NCI-H1930 (cell line): ENCODE data around the gene PDZD2.
"Not testable (repeated sequence)": the region's sequence is repeated elsewhere in the genome, so short reads cannot be mapped to it uniquely, and the experiment has no call there.

Source experiments
- DNase-seq, 2 experiments: peaks; one replicate each; lab custom pipeline; 2025; lab: John Stamatoyannopoulos, UW

Gene PDZD2

GRCh38 chr5:32100691-32101302 lies 461.9 kb downstream of the PDZD2 start:
- no peak for DNase-seq

GRCh38 chr5:32102254-32102986 lies 463.5 kb downstream of the PDZD2 start:
- DNase-seq = no peak

DNA sequence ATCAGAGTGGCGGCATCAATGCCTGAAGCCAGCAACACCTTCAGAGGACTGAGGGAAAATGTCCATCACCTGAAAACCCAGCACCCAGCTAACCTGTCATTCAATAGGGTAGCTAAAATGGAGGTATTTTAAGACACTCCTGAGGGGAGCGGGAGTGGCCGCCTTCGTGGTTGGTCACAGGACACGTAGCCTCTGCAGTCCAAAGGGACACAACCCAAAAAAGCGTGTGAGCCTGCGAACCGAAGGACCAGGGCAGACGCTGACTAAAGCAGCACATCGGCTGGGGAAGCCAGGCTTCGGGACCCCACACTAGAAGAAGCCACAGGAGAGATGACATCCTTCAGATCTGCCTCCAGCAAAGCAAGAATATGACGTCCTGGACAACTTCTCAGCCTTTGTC lies 464.6 kb downstream of the PDZD2 start:
- DNase-seq = no peak

- no peak for DNase-seq
Observed at GRCh38 chr5:32107291-32107690, 468.4 kb downstream of the PDZD2 start.

DNA sequence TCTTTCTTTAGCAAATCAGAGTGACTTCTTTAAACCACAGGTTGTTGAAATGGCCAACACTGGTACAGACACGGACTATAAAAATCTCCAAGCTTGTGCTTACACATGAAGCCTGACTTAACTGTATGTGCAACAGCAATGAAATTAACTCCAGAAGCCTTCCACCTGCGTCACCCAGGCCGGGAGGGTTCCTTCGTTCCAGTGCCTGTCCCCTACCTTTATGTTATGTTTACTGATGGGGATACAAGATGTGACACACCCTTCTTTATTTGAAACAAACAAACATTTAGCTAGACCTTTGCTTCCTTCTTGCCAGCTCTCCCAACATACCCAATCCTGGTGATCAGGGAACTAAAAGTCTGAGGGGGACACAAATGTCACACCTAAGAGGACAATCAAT lies 469.2 kb downstream of the PDZD2 start:
- no peak for DNase-seq

DNA sequence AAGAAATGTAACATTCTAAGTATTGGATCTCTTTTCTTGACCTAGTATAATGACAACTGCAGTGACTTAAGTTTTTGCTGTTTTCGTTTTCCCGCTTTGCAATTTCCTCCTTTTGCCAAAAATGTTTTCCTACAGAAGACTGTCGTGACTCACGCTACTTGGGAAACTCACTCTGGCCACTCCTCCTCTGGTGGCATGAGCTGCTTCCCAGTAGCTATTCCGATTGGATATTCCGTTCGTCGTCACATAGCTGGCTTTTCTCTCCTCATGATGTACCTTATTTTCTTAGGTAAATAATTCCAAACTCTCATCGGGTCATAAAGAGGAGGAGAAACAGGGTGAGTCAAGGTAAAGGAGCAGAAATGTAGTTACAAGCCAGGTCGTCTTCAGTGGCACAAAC lies 470.3 kb downstream of the PDZD2 start:
- DNase-seq = no peak

GRCh38 chr5:32110111-32110696 lies 471.3 kb downstream of the PDZD2 start:
- DNase-seq = no peak

DNA sequence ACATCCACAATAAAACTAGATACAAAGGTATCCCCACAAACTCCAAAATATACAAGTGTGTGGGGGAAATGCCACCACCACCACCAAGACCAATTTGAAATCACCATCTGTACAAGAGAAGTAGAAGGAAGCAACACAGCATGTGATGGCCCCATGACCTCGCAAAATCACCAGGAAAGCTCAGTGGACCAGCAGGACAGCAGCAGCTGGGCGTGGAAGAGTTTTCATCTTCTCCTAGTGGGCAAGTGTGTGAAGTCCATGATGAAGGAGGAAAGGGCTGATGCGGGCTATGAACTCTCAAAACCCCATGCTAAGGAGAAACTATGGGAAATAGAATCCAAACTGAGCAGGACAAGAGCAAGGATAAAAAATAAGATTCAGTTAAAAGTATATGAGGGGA lies 477.1 kb downstream of the PDZD2 start:
- DNase-seq = no peak

- no peak for DNase-seq
Observed at GRCh38 chr5:32116574-32117313, 477.8 kb downstream of the PDZD2 start.

GRCh38 chr5:32118922-32119321 lies 480.0 kb downstream of the PDZD2 start:
- not testable (repeated sequence) for DNase-seq

DNA sequence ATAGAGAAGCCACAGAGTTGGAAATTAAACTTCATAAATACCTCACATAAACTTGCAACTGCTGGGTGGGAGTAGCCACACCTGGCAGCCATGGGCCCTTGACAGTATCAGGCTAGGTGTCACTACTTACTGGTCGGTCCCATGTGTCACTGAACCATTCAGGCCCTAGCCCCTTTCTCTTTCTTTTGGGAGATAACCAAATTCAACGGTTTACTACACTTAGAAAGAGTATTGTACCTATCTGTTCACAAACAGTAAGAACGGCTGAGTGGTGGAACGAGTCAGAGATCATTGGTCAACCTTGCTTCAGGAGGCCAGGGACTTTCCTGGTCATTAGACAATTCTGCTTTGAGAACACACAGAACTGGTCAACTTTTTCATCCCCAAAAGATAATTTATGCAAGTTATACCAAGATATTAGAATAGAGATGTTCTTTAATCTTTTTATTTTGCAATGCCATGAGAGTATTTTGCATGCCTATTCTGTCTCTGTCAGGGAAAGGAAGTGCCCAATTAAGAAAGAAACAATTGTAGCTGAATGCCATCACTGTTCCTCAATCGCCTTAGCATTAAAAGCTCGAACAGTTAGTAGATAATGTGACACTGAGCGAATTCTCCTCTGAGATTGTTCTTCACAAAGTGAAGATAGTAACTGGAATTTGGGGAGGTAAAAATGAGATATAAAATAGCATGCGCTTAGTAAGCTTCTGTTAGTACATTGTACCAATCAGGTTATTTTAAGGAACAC lies 484.3 kb downstream of the PDZD2 start:
- no peak for DNase-seq

DNA sequence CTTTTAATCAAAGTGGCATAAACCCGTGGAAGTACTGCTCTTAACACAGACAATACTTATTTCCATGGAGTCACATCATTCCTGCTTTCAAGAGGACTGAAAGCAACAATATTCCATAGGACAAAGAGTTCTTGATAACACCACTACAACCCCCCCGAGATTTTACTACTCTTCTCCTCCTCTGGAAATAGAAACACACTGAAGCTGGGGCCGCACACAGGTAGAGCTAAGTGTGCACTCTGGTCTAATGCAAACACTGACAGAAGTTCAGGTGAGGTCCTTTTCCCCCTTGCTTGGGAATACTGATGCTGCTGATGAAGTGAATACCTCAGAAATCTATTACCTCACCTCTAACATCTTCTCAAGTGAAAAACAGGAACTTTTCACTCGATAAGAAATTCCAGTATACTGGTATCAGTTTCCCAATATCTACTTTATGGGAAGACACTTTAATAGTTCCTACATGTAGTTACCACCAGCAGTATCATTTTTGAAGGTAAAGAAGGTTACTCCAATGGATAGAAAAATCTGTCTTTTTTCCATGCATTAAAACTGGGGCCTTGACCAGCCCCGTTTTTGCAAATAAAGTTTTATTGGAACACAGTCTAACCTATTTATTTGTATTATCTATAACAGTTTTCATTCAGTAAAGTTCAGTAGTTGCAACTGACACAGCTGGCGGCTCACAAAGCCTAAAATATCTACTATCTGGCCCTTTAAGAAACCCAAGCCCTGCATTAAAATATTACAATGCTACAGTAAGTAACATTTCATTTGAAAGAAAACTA lies 485.2 kb downstream of the PDZD2 start:
- DNase-seq = no peak

DNA sequence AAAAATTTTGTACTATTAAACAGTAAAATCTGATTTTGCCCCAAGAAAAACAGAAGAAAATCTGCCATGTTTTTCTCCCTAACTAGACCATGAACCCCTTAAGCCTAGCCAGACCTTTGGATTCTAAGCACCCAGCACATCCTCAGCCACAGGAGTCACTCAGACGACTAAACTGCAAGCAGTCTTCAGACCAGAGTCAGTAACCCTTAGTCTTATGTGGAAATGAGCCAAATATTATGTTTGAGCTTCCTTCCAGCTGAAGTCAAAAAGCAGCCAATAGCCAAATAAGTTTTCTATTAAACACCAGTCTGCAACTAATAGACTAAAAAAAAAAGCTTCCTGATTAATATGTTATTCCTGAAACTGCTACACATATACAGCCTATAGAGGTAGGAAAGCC lies 487.8 kb downstream of the PDZD2 start:
- no peak for DNase-seq

DNA sequence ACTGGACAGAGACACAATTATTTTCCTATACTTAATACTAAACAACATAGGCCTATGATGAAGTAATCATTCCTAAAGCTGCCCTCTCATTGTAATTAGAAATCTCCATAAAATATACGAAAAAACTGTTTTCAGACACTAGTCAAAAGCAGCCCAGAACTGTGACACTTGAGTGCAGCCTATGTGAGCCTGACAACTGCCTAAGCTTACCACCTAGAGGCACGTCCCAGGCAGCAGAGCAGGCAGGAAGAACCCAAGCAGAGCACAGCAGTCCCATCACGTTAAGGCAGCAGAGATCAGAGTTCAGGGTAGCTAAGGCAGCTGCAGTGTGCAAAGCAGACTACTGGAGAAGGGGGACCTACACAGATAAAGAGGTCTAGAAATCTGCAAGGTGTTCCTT lies 488.8 kb downstream of the PDZD2 start:
- no peak for DNase-seq

DNA sequence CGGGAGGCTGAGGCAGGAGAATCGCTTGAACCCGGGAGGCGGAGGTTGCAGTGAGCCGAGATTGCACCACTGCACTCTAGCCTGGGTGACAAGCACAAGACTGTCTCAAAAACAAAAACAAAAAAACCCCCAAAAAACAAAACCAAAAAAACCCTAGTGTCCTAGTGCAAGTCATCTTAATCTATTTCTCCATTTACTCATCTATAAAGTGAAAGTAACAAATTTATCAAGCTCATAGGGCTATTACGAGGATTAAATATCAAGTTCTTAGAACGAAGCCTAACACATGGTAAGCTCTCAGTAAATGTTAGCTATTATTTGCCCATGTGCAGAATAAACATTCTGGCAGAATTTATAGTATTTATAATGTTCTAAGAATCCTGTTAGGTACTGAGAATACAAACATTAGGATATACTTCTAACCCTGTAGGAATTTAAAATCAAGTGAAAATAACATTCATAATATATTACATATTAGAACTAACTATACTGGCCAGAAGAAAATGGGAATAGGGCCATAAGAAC lies 490.2 kb downstream of the PDZD2 start:
- DNase-seq = no peak

- no peak for DNase-seq
Observed at GRCh38 chr5:32130865-32131264, 491.9 kb downstream of the PDZD2 start.

DNA sequence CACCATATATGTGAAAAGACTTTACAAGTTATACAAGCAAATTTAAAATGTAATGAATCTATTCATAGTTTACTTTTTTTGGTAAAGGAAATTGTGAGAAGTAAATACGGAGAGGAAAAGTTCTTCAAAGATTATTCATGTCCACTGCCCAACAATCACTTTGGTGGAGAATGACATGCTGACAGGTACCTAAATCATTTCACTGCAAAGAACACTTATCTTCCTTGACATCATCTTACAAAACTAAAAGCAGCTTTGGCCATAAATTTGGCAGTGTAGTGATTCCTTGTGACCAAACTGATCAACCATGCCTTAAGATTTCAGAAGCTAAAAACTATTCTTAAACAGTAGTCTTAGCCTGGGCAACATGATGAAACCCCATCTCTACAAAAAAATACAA lies 492.7 kb downstream of the PDZD2 start:
- DNase-seq = no peak

GRCh38 chr5:32132757-32133156 lies 493.8 kb downstream of the PDZD2 start:
- DNase-seq = no peak

DNA sequence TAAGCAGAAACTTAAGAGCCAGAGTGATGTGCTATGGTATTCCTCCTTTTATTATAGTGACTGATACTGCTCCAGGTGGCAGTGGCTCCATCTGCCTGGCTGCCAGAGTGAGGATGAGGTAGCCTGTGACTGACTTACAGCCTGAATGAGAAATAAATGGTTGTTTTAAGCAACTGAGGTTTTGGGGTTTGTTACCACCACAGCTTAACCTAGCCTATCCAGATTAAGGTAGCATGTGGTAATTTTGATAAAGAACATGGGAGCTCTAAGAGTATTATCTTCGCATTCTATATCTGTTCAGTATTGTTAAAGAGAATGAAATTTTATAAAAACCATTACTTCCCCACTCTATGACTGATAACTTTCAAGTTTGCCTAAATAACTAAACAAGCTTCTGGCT lies 496.2 kb downstream of the PDZD2 start:
- DNase-seq = no peak

- no peak for DNase-seq
Observed at GRCh38 chr5:32136342-32136741, 497.4 kb downstream of the PDZD2 start.

DNA sequence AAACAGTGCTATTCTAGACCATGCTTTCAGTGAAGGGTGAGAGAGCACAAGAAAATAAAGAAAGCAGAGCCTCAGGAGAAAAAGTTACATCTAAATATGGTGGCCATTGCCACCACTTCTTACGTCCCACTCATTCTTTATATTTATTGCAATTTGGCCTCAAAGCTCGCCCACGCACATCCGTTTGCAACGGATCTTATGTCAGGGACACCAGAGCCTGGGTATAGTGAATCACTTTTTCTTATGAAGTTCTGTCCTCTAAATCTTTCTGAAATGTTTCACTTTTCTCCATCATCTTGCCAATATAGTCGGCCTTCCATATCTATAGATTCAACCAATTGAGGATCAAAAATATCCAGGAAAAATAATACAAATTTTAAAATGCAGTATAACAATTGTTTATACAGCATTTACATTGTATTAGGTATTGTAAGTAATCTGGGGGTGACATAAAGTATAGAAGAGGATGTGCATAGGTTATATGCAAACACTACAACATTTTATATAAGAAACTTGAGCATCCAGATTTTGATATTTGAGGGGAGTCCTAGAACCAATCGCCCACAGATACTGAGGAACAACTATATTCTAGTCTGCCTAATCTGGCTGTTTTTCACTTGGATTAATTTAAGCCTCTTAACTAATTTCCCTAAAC lies 500.0 kb downstream of the PDZD2 start:
- DNase-seq = no peak
